ENCODE results near the gene ZNF511. TPM values are rescaled to one million over a fixed set of nuclear protein-coding genes. Genes with fewer than 3 reads are reported as not detected.

Gene ZNF511
- total RNA-seq, 1 experiment from 2014 or later = 42.7 TPM

- H3K4me3 Mint-ChIP-seq (ENCODE audit: unreplicated experiment) = no peak overlapping the region
- CTCF ChIA-PET = interaction anchor here (0.6 to 2.1 kb wide), 3 partner anchors 11 to 517 kb away, joined by 4 to 10 read pairs (median 5); no protein-coding TSS in a partner anchor
- intact Hi-C loops (cut with micrococcal nuclease) = no loop called here
- POLR2A ChIA-PET = no interaction called here
- H3K4me1 Mint-ChIP-seq (ENCODE audit: insufficient read depth, unreplicated experiment) = peaks cover 4% of the 10 kb centered on the region
- DNase-seq (ENCODE audit: unreplicated experiment) = no peak
- H3K27me3 Mint-ChIP-seq (ENCODE audit: insufficient read depth, unreplicated experiment) = no peaks in the 10 kb centered on the region
- no peak for TF ChIP-seq CTCF (IDR thresholded peaks at IDR 0.05; ENCODE audit: unreplicated experiment)
- no peak overlapping the region for H3K27ac Mint-ChIP-seq (ENCODE audit: low read depth, unreplicated experiment)
- no peaks in the 10 kb centered on the region for H3K9me3 Mint-ChIP-seq (ENCODE audit: unreplicated experiment)
- no TSS peak for BruUV-seq (replicated peaks)
- H3K36me3 Mint-ChIP-seq (ENCODE audit: insufficient read depth, unreplicated experiment) = peaks cover 10% of the 10 kb centered on the region
These were observed 35.5 kb downstream of the ZNF511 start for GRCh38 chr10:133344236-133344635.

- TF ChIP-seq CTCF (IDR thresholded peaks at IDR 0.05; ENCODE audit: unreplicated experiment) = no peak
These were observed 37.7 kb downstream of the ZNF511 start for GRCh38 chr10:133346413-133346812.

GRCh38 chr10:133347710-133348517 lies 39.2 kb downstream of the ZNF511 start:
- no peak for TF ChIP-seq CTCF (IDR thresholded peaks at IDR 0.05; ENCODE audit: unreplicated experiment)
- intact Hi-C loops (cut with micrococcal nuclease) = no loop called here
- peaks cover 10% of the 10 kb centered on the region for H3K36me3 Mint-ChIP-seq (ENCODE audit: insufficient read depth, unreplicated experiment)
- H3K27me3 Mint-ChIP-seq (ENCODE audit: insufficient read depth, unreplicated experiment) = no peaks in the 10 kb centered on the region
- no peak overlapping the region for H3K27ac Mint-ChIP-seq (ENCODE audit: low read depth, unreplicated experiment)
- POLR2A ChIA-PET = interaction anchor here (0.7 kb wide), 1 partner anchor 9 kb away, joined by 3 read pairs; the partner anchor contains the start of gene FUOM
- no TSS peak for BruUV-seq (replicated peaks)
- H3K4me1 Mint-ChIP-seq (ENCODE audit: insufficient read depth, unreplicated experiment) = peaks cover 6% of the 10 kb centered on the region
- H3K9me3 Mint-ChIP-seq (ENCODE audit: unreplicated experiment) = no peaks in the 10 kb centered on the region
- no peak overlapping the region for H3K4me3 Mint-ChIP-seq (ENCODE audit: unreplicated experiment)
- CTCF ChIA-PET = interaction anchor here (0.7 to 1.7 kb wide), 2 partner anchors 14 to 18 kb away, joined by 3 to 11 read pairs; no protein-coding TSS in a partner anchor
- no peak for DNase-seq (ENCODE audit: unreplicated experiment)

More at GRCh38 chr10:133346413-133346812, 37.7 kb downstream of the ZNF511 start:
- H3K27me3 Mint-ChIP-seq (ENCODE audit: insufficient read depth, unreplicated experiment) = no peaks in the 10 kb centered on the region
- H3K36me3 Mint-ChIP-seq (ENCODE audit: insufficient read depth, unreplicated experiment) = peaks cover 10% of the 10 kb centered on the region
- H3K27ac Mint-ChIP-seq (ENCODE audit: low read depth, unreplicated experiment) = no peak overlapping the region
- ChIA-PET CTCF (interaction anchor here (1.7 kb wide), 1 partner anchor 17 kb away, joined by 11 read pairs; no protein-coding TSS in a partner anchor), POLR2A (interaction anchor here (0.9 kb wide), 1 partner anchor 15 kb away, joined by 3 read pairs; no protein-coding TSS in a partner anchor)
- DNase-seq (ENCODE audit: unreplicated experiment) = no peak
- intact Hi-C loops (cut with micrococcal nuclease) = no loop called here
- BruUV-seq (replicated peaks) = no TSS peak
- H3K4me1 Mint-ChIP-seq (ENCODE audit: insufficient read depth, unreplicated experiment) = peaks cover 6% of the 10 kb centered on the region
- H3K9me3 Mint-ChIP-seq (ENCODE audit: unreplicated experiment) = no peaks in the 10 kb centered on the region
- no peak overlapping the region for H3K4me3 Mint-ChIP-seq (ENCODE audit: unreplicated experiment)

- Mint-ChIP-seq H3K4me3 (ENCODE audit: unreplicated experiment) (no peak overlapping the region), H3K36me3 (ENCODE audit: insufficient read depth, unreplicated experiment) (peaks cover 10% of the 10 kb centered on the region), H3K27ac (ENCODE audit: low read depth, unreplicated experiment) (no peak overlapping the region), H3K9me3 (ENCODE audit: unreplicated experiment) (no peaks in the 10 kb centered on the region), H3K4me1 (ENCODE audit: insufficient read depth, unreplicated experiment) (peaks cover 6% of the 10 kb centered on the region), H3K27me3 (ENCODE audit: insufficient read depth, unreplicated experiment) (no peaks in the 10 kb centered on the region)
- intact Hi-C loops (cut with micrococcal nuclease) = no loop called here
- DNase-seq (ENCODE audit: unreplicated experiment) = no peak
- ChIA-PET POLR2A (no interaction called here), CTCF (no interaction called here)
- BruUV-seq (replicated peaks) = no TSS peak
- no peak for TF ChIP-seq CTCF (IDR thresholded peaks at IDR 0.05; ENCODE audit: unreplicated experiment)
These were observed 40.5 kb downstream of the ZNF511 start for GRCh38 chr10:133349160-133349568.

All from MCF 10A (cell line).